PC-3 (cell line): ENCODE measurements around the gene ZBED6. TPM values are rescaled to one million over a fixed set of nuclear protein-coding genes. Genes with fewer than 3 reads are reported as not detected.

Source experiments
- ATAC-seq: fragments of 200-7000 bp; cut with Tn5 transposase; 2 replicates; pipeline ENCODE4 v1.9.1; 2020; ENCODE audit warnings: mild to moderate bottlenecking, moderate library complexity
- BruUV-seq: library from RNA; stranded (reverse); fragments of 400-500 nt; replicated peaks from 2 replicates; lab custom pipeline; 2021; lab: Mats Ljungman, UMichigan
- CTCF ChIA-PET: fragments of 300-600 bp; sonication (Branson Sonifier 250); formaldehyde crosslinking; loops from one replicate; lab custom pipeline; 2022; ENCODE audit warnings: antibody characterized with exemption; lab: Charles Lee
- POLR2A ChIA-PET: fragments of 300-600 bp; sonication (Branson Sonifier 250); formaldehyde crosslinking; loops from one replicate; lab custom pipeline; 2022; ENCODE audit warnings: antibody characterized with exemption; ENCODE audit not compliant: unreplicated experiment; lab: Charles Lee
- DNase-seq: peaks from one replicate; pipeline ENCODE4 v3.0.0-alpha.2; 2015
- H2AFZ ChIP-seq: fragments of 300-600 bp; sonication (generic); 2 replicates; pipeline ENCODE4 v1.6.0; 2016; ENCODE audit warnings: antibody characterized with exemption, low read length
- H3F3A ChIP-seq: fragments of 300-600 bp; sonication (generic); one replicate; pipeline ENCODE4 v1.6.0; 2017; ENCODE audit warnings: antibody characterized with exemption, low read length, control low read depth, mild to moderate bottlenecking; ENCODE audit not compliant: unreplicated experiment
- H3K27ac ChIP-seq: fragments of 300-600 bp; sonication (generic); 2 replicates; pipeline ENCODE4 v1.5.1; 2016; ENCODE audit warnings: mild to moderate bottlenecking, low read length
- H3K27me3 ChIP-seq: fragments of 300-600 bp; sonication (generic); 2 replicates; pipeline ENCODE4 v1.6.1; 2016; ENCODE audit warnings: low read length, mixed read lengths
- H3K36me3 ChIP-seq: fragments of 300-600 bp; sonication (generic); 2 replicates; pipeline ENCODE4 v1.6.1; 2016; ENCODE audit warnings: low read depth, mixed run types, low read length, mixed read lengths
- H3K4me1 ChIP-seq: fragments of 300-600 bp; sonication (generic); 2 replicates; pipeline ENCODE4 v1.5.1; 2016; ENCODE audit warnings: low read length; ENCODE audit not compliant: insufficient read depth
- H3K4me2 ChIP-seq: fragments of 300-600 bp; sonication (generic); 2 replicates; pipeline ENCODE4 v1.6.0; 2016; ENCODE audit warnings: low read length
- H3K4me3 ChIP-seq: fragments of 300-600 bp; sonication (generic); 2 replicates; pipeline ENCODE4 v1.5.1; 2016; ENCODE audit warnings: mild to moderate bottlenecking, low read length, mixed read lengths
- H3K79me2 ChIP-seq: fragments of 300-600 bp; sonication (generic); 2 replicates; pipeline ENCODE4 v1.6.1; 2017; ENCODE audit warnings: low read length, mixed read lengths
- H3K9ac ChIP-seq: fragments of 300-600 bp; sonication (generic); 2 replicates; pipeline ENCODE4 v1.6.0; 2016; ENCODE audit warnings: mild to moderate bottlenecking, low read length
- H3K9me2 ChIP-seq: fragments of 300-600 bp; sonication (generic); replicated peaks from 2 replicates; pipeline ENCODE4 v1.6.1; 2016; ENCODE audit warnings: mixed run types, low read length, mixed read lengths
- H3K9me3 ChIP-seq: fragments of 300-600 bp; sonication (generic); 2 replicates; pipeline ENCODE4 v1.6.1; 2016; ENCODE audit warnings: low read length, mixed read lengths
- H4K20me1 ChIP-seq: fragments of 300-600 bp; sonication (generic); 2 replicates; pipeline ENCODE4 v1.6.1; 2016; ENCODE audit warnings: low read length, mixed read lengths
- CTCF ChIP-seq: fragments of 300-600 bp; sonication (generic); conservative IDR thresholded peaks from 2 replicates; pipeline ENCODE4 v1.5.1; 2017; ENCODE audit warnings: antibody characterized with exemption, low read depth, mild to moderate bottlenecking, low read length
- EZH2 ChIP-seq: fragments of 300-600 bp; sonication (generic); IDR thresholded peaks from one replicate; pipeline ENCODE4 v1.6.1; 2017; ENCODE audit warnings: antibody characterized with exemption, mild to moderate bottlenecking, low read length; ENCODE audit not compliant: unreplicated experiment
- EZH2phosphoT487 ChIP-seq: fragments of 300-600 bp; sonication (generic); IDR thresholded peaks from 2 replicates; pipeline ENCODE4 v1.6.1; 2018; ENCODE audit warnings: mild to moderate bottlenecking, antibody characterized with exemption, low read length, borderline replicate concordance
- intact Hi-C: fragments of 100-400 bp; cut with micrococcal nuclease; formaldehyde crosslinking; loops from 2 replicates; pipeline ENCODE4 v1.9.0; 2023
- total RNA-seq: library from RNA; depleted of rRNA; stranded (reverse); fragments of >200 nt; gene quantifications from 2 replicates; pipeline ENCODE4 v1.2.3, GENCODE V29; 2014; rRNA removed

The ZBED6 gene
- total RNA-seq, 1 experiment from 2014 or later: 12.9 TPM

- Histone ChIP-seq H3K9me2 (no peaks in the 10 kb centered on the region), H4K20me1 (no peaks in the 10 kb centered on the region), H3K4me1 (no peaks in the 10 kb centered on the region), H3F3A (no peaks in the 10 kb centered on the region), H3K27me3 (no peaks in the 10 kb centered on the region), H3K36me3 (peaks cover 66% of the 10 kb centered on the region), H3K9me3 (no peaks in the 10 kb centered on the region), H2AFZ (no peak overlapping the region), H3K9ac (no peak overlapping the region), H3K79me2 (no peaks in the 10 kb centered on the region), H3K4me3 (no peak overlapping the region), H3K4me2 (no peak overlapping the region), H3K27ac (no peak overlapping the region)
- intact Hi-C loops: no loop called here
- ChIA-PET POLR2A (no interaction called here), CTCF (no interaction called here)
- ATAC-seq (no peak), DNase-seq (no peak)
- no TSS peak for BruUV-seq
- TF ChIP-seq CTCF: no peak
- no peak for TF ChIP-seq EZH2
- no peak for TF ChIP-seq EZH2phosphoT487
Observed at GRCh38 chr1:203842559-203842876, 47.1 kb downstream of the ZBED6 start.

GRCh38 chr1:203843435-203843834, 48.0 kb downstream of the ZBED6 start:
- no peak overlapping the region for H2AFZ ChIP-seq
- H3K4me3 ChIP-seq: no peak overlapping the region
- ATAC-seq (no peak), DNase-seq (no peak)
- intact Hi-C loops: no loop called here
- no peaks in the 10 kb centered on the region for H3K4me1 ChIP-seq
- no peaks in the 10 kb centered on the region for H4K20me1 ChIP-seq
- H3K36me3 ChIP-seq: peaks cover 64% of the 10 kb centered on the region
- TF ChIP-seq CTCF (no peak), EZH2phosphoT487 (no peak), EZH2 (no peak)
- BruUV-seq: no TSS peak
- H3K9me3 ChIP-seq: no peaks in the 10 kb centered on the region
- no peaks in the 10 kb centered on the region for H3K27me3 ChIP-seq
- no peak overlapping the region for H3K9ac ChIP-seq
- H3K79me2 ChIP-seq: no peaks in the 10 kb centered on the region
- H3K9me2 ChIP-seq: no peaks in the 10 kb centered on the region
- H3K27ac ChIP-seq: no peak overlapping the region
- ChIA-PET CTCF (no interaction called here), POLR2A (no interaction called here)
- H3K4me2 ChIP-seq: no peak overlapping the region
- H3F3A ChIP-seq: no peaks in the 10 kb centered on the region

Other genes starting within 250 kb of the ZBED6 start
- 32.7 and 49.5 TPM in 2 replicates for gene ATP2B4, start 168.8 kb upstream of the ZBED6 start, total RNA-seq
- gene LAX1, start 30.4 kb upstream of the ZBED6 start, total RNA-seq: not detected in 2 replicates
- gene ZC3H11A, start within 50 bp of the ZBED6 start, total RNA-seq: 64.6 and 77.9 TPM in 2 replicates
- 167 and 187 TPM in 2 replicates for gene SNRPE, start 66.0 kb downstream of the ZBED6 start, total RNA-seq